ENCODE results near the gene CACNA1C.

The CACNA1C gene

DNA sequence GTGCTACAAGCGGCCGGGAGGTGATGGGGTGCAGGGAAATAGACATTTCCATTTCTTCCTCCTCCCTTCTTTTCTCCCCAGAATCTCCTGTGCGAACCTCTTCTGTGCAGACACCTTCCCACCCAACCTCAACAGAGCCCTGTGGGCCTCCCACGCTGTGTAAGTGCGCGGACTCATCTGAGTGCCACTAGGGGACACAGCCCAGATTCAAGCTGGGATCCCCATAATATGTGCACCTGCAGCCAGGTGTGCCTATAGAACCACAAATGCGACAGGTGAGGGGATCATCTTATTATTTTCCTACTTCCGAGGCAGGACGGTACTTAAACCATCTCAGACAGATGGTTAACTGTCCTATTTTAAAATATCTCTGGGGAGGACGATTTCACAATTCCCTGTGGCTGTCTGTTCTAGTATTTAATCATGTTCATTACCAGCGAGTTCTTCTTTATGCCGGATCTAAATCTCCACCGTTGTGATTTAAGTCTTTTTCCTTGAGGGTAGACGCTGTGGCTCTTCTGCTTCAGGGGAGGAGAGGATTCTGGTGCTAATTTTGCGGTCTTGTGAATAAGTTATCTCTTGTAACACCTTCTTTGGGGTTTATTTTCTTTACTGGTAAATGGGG lies 17.2 kb upstream of the CACNA1C start:
- DNase-seq (ENCODE audit: low read depth): no peak

DNA sequence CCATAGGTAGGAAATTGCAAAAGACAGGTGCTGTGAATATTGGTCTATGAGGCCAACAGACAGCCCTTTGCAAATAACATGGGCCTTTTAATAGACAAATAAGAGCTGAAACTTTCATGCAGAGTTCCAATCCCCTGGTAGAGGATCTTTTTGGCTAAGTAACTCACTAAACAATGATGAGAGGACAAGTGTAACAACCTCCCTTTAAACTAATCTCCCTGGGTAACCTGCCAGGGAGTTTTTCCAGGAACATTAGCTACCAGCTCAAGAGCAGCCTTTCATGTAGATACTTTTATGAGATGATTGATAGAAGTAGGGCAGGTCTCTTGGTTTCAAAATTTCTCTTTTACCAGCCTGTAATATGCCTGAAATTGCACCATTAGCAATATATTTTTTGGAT lies 13.8 kb upstream of the CACNA1C start:
- DNase-seq (ENCODE audit: low read depth): no peak

DNA sequence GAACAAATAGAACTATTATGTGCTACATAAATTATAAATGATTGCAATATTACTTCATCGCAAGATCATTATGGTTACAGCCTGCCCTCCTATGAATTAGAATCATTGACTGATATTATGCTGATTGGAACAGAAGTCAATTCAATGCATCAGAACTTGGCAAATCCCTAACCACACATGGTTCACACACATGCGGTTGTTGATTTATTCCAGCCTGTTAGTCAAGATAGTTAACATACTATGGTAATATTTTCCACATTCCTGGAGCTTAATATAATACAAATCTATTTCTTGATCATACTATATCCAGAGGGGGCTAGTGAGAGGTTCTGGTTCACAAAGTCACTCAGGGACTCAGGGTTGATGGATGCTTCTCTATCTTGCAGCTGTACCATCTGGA lies 9.7 kb upstream of the CACNA1C start:
- no peak for DNase-seq (ENCODE audit: low read depth)

GRCh38 chr12:2044165-2044564 lies 8.6 kb upstream of the CACNA1C start:
- no peak for DNase-seq (ENCODE audit: low read depth)

DNA sequence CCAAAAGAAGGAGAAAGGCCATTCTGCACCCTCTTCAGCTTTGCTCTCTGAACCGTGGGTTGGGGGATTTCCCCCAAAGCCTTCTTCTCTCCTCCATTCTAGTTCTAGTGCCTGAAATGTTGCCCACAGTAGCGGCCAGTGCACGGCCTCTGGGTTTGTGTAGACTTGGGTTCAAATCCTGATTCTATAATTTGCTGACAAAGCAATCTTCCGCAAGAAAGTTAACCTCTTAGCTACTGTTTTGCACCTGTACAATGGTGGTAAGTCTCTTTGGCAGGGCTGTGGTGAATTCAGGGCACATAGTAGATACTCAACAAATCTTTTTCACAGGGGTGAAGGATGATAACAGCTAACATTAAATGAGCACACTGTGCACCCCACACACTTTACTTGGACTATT lies 5.8 kb upstream of the CACNA1C start:
- no peak for DNase-seq (ENCODE audit: low read depth)

DNA sequence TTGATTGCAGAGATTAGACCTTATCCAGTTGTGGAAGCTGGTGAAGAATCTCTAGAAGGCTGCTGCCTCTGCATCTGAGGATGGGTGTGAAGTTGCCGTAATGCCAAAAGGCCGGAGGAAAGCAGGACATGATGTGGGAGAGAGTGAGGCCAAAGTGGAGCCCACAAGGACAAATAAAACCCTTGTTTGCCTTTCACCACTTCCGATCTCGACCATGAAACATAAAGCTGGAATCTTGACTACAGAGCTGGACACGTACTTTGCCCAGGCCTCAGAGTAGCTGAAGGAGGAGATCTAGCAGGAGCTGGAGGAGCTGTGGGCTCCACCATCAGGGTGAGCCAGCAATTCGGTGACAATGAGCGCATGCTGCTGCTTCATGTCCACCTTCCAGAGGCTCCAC lies 5.0 kb upstream of the CACNA1C start:
- DNase-seq (ENCODE audit: low read depth): no peak

GRCh38 chr12:2049604-2050540 lies 2.9 kb upstream of the CACNA1C start:
- no peak for DNase-seq (ENCODE audit: low read depth)

DNA sequence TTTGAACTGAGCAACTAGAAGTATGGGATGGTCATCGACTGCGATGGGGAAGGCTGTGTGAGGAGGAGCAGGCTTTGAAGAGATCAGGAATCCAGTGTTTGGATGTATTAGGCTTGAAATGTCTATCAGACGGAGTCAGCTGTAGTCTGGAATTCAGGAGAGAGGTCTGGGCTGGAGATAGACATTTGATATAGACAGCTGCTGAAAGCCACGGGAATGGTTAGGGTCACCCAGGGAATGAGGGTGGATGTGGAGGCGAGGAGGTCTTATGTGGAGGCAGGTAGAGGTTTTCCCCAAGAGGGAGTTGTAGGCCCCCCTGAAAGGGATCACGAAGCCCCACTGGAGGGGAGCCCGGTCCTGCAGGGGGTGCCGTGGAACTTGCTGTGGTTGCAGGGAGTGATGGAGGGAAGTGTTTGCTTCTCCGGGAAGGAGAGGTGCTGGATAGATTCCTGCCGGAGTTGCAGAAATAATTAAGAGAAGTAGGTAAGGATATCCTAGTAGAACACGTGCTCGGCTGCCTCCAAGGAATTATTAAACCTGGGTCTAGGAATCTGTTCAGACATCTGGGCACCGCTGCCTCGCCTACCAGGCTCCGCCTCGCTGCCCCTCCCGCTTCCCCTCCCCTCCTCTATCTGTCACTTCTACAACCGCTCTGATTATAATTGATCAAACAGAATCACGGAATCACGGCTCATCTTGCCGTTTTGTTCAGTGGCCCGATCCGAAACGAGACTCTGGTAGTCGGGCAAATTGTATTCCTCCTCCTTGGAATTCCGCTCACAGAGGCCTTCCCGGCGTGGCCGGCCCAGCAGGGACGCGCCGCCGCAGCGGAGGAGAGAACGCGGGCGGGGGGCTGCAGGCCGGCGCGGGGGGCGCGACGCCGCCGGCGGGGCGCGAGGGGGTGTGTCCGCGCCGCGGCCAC lies 826 bp upstream of the CACNA1C start:
- no peak for DNase-seq (ENCODE audit: low read depth)

DNA sequence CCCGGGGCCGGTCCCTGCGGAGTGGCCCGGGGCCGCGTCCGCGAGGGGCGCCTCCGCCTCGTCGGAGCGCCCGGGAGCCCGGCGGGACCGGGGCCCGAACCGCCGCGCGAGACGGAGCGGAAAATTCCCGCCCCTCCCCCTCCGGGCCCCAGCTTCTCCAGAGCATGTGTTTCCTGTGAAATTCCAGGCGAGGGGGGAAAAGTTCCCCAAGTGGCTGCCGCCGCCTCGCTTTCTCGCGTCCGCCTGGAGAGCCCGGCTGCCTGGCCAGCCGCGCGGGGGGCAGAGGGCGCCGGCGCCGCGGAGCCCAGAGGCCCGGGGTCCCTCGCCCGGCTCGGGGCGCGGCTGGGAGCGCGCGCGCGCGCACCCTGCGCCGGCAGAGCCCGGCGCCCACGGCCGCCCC lies 904 bp downstream of the CACNA1C start:
- no peak for DNase-seq (ENCODE audit: low read depth)

DNA sequence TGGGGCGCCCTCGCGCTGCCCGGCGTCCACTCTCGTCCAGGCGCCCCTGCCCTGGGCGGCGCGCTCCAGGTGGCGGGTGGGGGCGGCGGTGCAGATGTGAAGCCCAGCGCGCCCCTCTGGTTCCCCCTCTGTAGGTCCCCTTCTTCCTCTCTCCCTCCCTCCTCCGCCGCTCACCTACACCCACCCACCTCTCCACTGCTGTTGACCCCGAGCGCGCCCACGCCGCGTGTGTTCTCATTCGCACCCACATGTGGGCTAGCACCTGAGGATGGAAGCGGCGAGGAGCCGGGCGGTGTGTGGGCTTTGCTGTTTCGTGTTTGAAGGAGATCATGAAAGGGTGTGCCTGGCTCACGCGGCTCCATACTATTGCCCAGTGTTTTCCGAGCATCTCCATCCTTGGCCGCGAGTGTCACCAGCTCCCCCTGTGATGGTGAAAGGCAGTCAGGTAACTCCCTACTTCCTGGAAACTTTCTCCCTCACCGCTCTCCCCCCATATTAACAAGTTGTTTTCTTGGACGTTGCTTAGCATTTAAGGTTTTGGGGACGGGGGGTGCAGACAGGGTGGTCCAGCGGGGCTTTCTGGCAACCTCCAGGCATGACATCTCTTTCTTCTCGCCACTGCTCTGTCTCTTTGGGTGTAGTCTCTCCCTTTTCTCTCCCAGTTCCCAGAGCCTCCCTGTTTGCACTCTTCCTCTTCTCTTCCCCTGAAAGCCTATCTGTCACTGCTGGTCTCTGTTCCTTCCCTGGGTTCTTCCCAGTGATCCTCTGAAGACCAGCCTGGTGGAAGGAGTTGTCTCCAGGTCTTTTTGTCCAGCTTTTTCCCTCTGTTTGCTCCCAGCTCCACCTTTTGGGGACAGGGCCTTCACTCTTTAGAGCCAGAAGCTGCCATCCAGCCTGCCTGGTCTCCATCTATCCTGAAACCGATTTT lies 1.6 kb downstream of the CACNA1C start:
- DNase-seq (ENCODE audit: low read depth): no peak

DNA sequence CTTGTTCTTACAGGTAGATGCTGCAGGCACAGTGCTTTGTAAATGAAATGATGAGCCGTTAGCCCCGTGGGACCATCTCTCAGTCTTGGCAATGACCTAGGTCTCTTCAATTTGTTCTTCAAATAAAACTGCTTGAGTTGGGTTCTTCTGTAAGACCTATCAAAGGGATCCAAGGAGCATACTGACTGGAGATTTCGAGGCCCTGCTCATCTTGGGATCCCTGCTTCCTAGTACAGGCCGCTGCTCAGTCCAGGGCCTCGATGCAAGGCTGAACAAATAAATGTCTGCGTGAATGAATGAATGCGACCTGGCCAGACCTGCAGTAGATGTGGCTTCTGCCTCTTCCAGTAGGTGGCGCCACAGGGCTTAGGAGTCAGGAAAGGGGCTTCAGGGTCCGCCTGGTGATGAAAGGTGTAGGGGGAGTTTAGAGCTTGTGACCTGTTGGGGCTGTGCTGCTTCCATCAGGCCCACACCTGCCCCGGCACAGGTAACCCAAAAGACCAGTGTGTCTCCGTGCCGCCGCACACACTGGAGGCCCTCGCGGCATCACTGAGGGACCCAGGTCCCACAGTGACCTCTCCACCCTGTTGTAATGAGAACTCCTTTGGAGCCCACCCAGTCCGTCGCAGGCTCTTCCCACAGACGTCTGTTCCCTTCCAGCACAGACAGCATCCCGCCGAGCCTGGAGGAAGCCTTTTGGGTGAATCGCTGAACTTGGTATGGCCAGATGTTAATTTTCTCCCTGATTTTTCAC lies 4.4 kb downstream of the CACNA1C start:
- no peak for DNase-seq (ENCODE audit: low read depth)

DNA sequence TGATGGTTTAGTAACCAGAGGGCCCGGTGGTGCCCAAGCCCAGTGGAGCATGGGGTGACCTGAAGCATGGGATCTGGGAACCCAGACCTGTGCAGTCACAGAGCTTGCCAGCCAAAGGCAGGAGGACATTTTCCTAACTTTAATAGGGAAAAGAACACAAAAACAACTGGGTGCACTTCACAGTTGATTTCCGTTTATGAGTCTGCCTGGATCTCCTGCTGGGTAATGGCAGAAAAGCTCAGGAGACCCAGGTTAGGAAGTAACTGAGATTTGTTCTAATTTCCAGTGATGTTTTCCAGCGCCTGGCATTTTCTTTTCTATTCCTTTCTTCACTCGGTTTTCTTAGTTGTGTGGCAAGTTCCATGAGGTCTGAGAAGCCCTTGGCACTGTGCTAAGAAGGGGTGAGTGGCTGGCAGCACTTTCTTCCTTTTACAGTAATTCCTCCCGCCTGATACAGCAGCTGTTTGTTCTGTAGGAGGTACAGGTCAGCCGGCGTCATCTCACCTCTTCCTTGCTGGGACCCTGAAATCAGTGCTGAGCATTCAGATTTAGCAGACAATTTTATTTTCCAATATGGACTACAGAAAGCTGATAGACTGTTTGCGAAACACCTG lies 5.1 kb downstream of the CACNA1C start:
- no peak for DNase-seq (ENCODE audit: low read depth)

DNA sequence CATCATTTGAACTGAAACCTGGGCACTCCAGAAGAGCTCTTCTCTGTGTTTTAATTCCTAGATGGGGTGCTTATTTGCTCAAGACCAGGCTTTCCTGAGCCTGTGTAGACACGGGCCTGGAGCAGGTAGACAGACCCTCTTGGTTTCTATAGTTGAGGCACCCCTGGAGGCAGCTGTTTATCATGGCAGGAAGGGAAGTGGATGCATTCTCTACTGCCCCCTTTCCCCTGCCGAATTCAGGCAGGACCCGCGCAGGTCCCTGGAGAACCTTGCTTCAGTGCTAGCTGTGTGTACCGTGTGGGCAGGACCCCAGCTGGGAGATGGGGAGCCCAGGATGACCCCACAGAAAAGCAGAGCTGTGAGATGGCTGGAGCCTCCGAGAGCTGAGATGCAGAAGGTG lies 6.0 kb downstream of the CACNA1C start:
- no peak for DNase-seq (ENCODE audit: low read depth)

- no peak for DNase-seq (ENCODE audit: low read depth)
Observed at GRCh38 chr12:2061402-2061801, 8.6 kb downstream of the CACNA1C start.

- DNase-seq (ENCODE audit: low read depth): no peak
Observed at GRCh38 chr12:2064071-2064507, 11.3 kb downstream of the CACNA1C start.

DNA sequence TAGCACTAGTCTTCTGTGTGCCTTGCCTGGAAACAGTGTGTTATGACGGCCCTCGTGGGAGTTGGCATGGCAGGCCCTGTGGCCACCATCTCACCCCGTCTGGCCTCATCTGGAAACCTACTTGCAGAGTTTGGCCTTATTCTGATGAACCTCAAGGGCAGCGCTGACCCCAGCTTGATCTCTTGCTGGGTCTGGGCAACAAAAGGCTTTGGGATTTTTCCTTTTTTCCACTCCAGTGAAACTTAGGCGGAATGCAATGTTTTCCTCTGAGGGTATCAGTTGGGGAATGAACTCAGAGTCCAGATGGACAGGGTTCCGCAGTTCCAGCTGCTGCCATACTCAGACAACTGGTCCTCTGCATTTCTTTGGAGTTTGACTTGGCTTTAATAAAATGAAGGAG lies 15.9 kb downstream of the CACNA1C start:
- DNase-seq (ENCODE audit: low read depth): no peak

DNA sequence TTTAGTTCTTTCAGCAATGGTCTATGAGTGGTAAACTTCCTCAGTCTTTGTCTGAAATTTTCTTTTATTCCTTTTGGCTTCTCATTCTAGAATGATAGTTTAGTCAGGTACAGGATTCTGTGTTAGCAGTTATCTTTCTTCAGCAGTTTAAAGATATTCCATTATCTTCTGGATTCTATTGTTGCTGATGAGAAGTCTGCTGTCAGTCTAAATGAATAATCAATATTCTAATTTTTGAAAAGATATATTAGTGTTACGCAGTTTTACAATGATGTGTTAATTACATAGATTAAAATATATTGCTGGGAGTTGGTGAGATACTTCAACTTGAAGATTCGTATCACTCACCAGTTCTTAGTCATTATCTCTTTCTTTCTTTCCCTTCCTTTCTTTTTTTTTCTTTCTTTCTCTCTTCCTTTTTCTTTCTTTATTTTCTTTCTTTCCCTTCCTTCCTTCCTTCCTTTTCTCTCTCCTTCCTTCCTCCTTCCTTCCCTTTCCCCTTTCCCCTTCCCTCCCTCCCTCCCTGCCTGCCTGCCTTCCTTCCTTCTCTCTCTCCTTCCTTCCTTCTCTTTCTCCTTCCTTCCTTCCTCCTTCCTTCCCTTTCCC lies 17.8 kb downstream of the CACNA1C start:
- no peak for DNase-seq (ENCODE audit: low read depth)

- no peak for DNase-seq (ENCODE audit: low read depth)
Observed at GRCh38 chr12:2074792-2075191, 22.0 kb downstream of the CACNA1C start.

GRCh38 chr12:2075508-2076195 lies 22.9 kb downstream of the CACNA1C start:
- DNase-seq (ENCODE audit: low read depth): no peak

Measured in activated gamma-delta T cell treated with anti-CD3 and anti-CD28 coated beads, Interleukin-2, amount 50 U/mL, for 16 hours (primary cell).